ENCODE results near the gene PDIA5.

The PDIA5 gene

GRCh38 chr3:123066896-123067688 is at the start of gene PDIA5:
Gene PDIA5 (plus strand): TSS chr3:123067025. CDS start chr3:123067165, 140 bp downstream.
- no peaks in the 10 kb centered on the region for H3K9me3 ChIP-seq (ENCODE audit: insufficient read depth, low read depth, low read length)
- peaks cover 3% of the 10 kb centered on the region; the same call in 1 of the 2 replicates for H3F3A ChIP-seq (ENCODE audit: low read depth)
- peak within 1 kb of the TSS; percentile 98 for H3K4me2 ChIP-seq (ENCODE audit: low read depth, low read length, poor library complexity, severe bottlenecking)
- H2AFZ ChIP-seq (ENCODE audit: low read length), result peak within 1 kb of the TSS; percentile 68
- peaks cover 86% of the 10 kb centered on the region for H3K4me1 ChIP-seq (ENCODE audit: insufficient read depth, low read length, poor library complexity, severe bottlenecking)
- no peaks in the 10 kb centered on the region for H3K27me3 ChIP-seq (ENCODE audit: insufficient read depth, low read length, poor library complexity, severe bottlenecking)
- no peaks in the 10 kb centered on the region for H3K36me3 ChIP-seq (ENCODE audit: insufficient read depth, low read length)
- no peaks in the 10 kb centered on the region for H3K9me2 ChIP-seq (replicated peaks; ENCODE audit: low read depth, low read length)
- TF ChIP-seq EZH2phosphoT487 (IDR thresholded peaks at IDR 0.05; ENCODE audit: borderline replicate concordance), result no peak
- no peak for TF ChIP-seq CTCF (conservative IDR thresholded peaks at IDR 0.05; ENCODE audit: low read length)
- peaks cover 34% of the 10 kb centered on the region for H4K20me1 ChIP-seq (ENCODE audit: insufficient read depth, low read length, poor library complexity, severe bottlenecking)
- H3K4me3 ChIP-seq (ENCODE audit: low read length, poor library complexity, severe bottlenecking), result peak within 1 kb of the TSS; percentile 78
- peak within 1 kb of the TSS; percentile 86 for H3K9ac ChIP-seq (ENCODE audit: low read depth, low read length, poor library complexity, severe bottlenecking)
- H3K79me2 ChIP-seq (ENCODE audit: insufficient read depth, low read length), result peaks cover 51% of the 10 kb centered on the region

- no peak for TF ChIP-seq CTCF (conservative IDR thresholded peaks at IDR 0.05; ENCODE audit: low read length)
- TF ChIP-seq EZH2phosphoT487 (IDR thresholded peaks at IDR 0.05; ENCODE audit: borderline replicate concordance), result no peak
- Histone ChIP-seq H3K4me3 (ENCODE audit: low read length, poor library complexity, severe bottlenecking) (no peak overlapping the region), H3K79me2 (ENCODE audit: insufficient read depth, low read length) (no peaks in the 10 kb centered on the region), H3K9me2 (replicated peaks; ENCODE audit: low read depth, low read length) (no peaks in the 10 kb centered on the region), H3K27me3 (ENCODE audit: insufficient read depth, low read length, poor library complexity, severe bottlenecking) (no peaks in the 10 kb centered on the region), H3F3A (ENCODE audit: low read depth) (no peaks in the 10 kb centered on the region), H2AFZ (ENCODE audit: low read length) (no peak overlapping the region), H3K4me1 (ENCODE audit: insufficient read depth, low read length, poor library complexity, severe bottlenecking) (no peaks in the 10 kb centered on the region), H3K36me3 (ENCODE audit: insufficient read depth, low read length) (no peaks in the 10 kb centered on the region), H3K4me2 (ENCODE audit: low read depth, low read length, poor library complexity, severe bottlenecking) (no peak overlapping the region), H3K9me3 (ENCODE audit: insufficient read depth, low read depth, low read length) (no peaks in the 10 kb centered on the region), H3K9ac (ENCODE audit: low read depth, low read length, poor library complexity, severe bottlenecking) (no peak overlapping the region), H4K20me1 (ENCODE audit: insufficient read depth, low read length, poor library complexity, severe bottlenecking) (no peaks in the 10 kb centered on the region)
Observed at GRCh38 chr3:123018683-123019082, 48.1 kb upstream of the PDIA5 start.

GRCh38 chr3:123019161-123019560 is 47.7 kb upstream of the PDIA5 start:
- H3K9me3 ChIP-seq (ENCODE audit: insufficient read depth, low read depth, low read length), result no peaks in the 10 kb centered on the region
- H3K79me2 ChIP-seq (ENCODE audit: insufficient read depth, low read length), result no peaks in the 10 kb centered on the region
- no peak overlapping the region for H2AFZ ChIP-seq (ENCODE audit: low read length)
- H3K9me2 ChIP-seq (replicated peaks; ENCODE audit: low read depth, low read length), result no peaks in the 10 kb centered on the region
- TF ChIP-seq EZH2phosphoT487 (IDR thresholded peaks at IDR 0.05; ENCODE audit: borderline replicate concordance), result no peak
- TF ChIP-seq CTCF (conservative IDR thresholded peaks at IDR 0.05; ENCODE audit: low read length), result no peak
- H3K36me3 ChIP-seq (ENCODE audit: insufficient read depth, low read length), result no peaks in the 10 kb centered on the region
- no peaks in the 10 kb centered on the region for H3K27me3 ChIP-seq (ENCODE audit: insufficient read depth, low read length, poor library complexity, severe bottlenecking)
- no peaks in the 10 kb centered on the region for H3F3A ChIP-seq (ENCODE audit: low read depth)
- no peaks in the 10 kb centered on the region for H3K4me1 ChIP-seq (ENCODE audit: insufficient read depth, low read length, poor library complexity, severe bottlenecking)
- H3K9ac ChIP-seq (ENCODE audit: low read depth, low read length, poor library complexity, severe bottlenecking), result no peak overlapping the region
- no peak overlapping the region for H3K4me3 ChIP-seq (ENCODE audit: low read length, poor library complexity, severe bottlenecking)
- H4K20me1 ChIP-seq (ENCODE audit: insufficient read depth, low read length, poor library complexity, severe bottlenecking), result no peaks in the 10 kb centered on the region
- no peak overlapping the region for H3K4me2 ChIP-seq (ENCODE audit: low read depth, low read length, poor library complexity, severe bottlenecking)

Data from Loucy (cell line).